Cardiac muscle cell (in vitro differentiated cells and primary cell): ENCODE results near the gene CDH23. TPM values are rescaled to one million over a fixed set of nuclear protein-coding genes. Genes with fewer than 3 reads are reported as not detected.

Experiments used
- DNase-seq, 2 donors: peaks; one replicate each; pipeline versions ENCODE4 v3.0.0 to v3.0.0-alpha.2; 2010 to 2017; ENCODE audit warnings: low read depth in 1 of 2, low spot score in 1 of 2
- H3K27ac ChIP-seq: fragments of 200-600 bp; sonication (generic); 2 replicates; pipeline ENCODE4 v1.5.1; 2016
- H3K27me3 ChIP-seq: fragments of 200-600 bp; sonication (generic); 2 replicates; pipeline ENCODE4 v1.6.0; 2016; ENCODE audit warnings: control low read depth
- H3K36me3 ChIP-seq: fragments of 200-600 bp; sonication (generic); 2 replicates; pipeline ENCODE4 v1.5.1; 2016; ENCODE audit warnings: control low read depth
- H3K4me1 ChIP-seq: fragments of 200-600 bp; sonication (generic); 2 replicates; pipeline ENCODE4 v1.8.1; 2017; ENCODE audit warnings: low read depth, mild to moderate bottlenecking, mixed run types
- H3K4me3 ChIP-seq: fragments of 200-600 bp; sonication (generic); 2 replicates; pipeline ENCODE4 v1.5.1; 2016; ENCODE audit warnings: mild to moderate bottlenecking
- H3K9me3 ChIP-seq: fragments of 200-600 bp; sonication (generic); 2 replicates; pipeline ENCODE4 v1.5.1; 2017; ENCODE audit warnings: low read depth, mild to moderate bottlenecking, control low read depth
- CTCF ChIP-seq: IDR thresholded peaks from 2 replicates; pipeline ENCODE4 v1.5.1; 2012; ENCODE audit warnings: low read depth, mild to moderate bottlenecking, low read length
- polyA plus RNA-seq: library from polyadenylated mRNA; unstranded; fragments of >200 nt; fragmentation: Nextera tagmentation; extraction: Ambion mirVana; gene quantifications from 2 replicates; pipeline ENCODE4 v1.2.1, GENCODE V29; 2016
- total RNA-seq: library from RNA; depleted of rRNA; stranded (reverse); fragments of >200 nt; gene quantifications from 2 replicates; pipeline ENCODE4 v1.2.3, GENCODE V29; 2016

CDH23 gene
- total and polyA plus RNA-seq, 2 experiments from 2014 or later: 0.05 to 0.51 TPM

GRCh38 chr10:71550628-71551027 is 153.9 kb downstream of the CDH23 start:
- Histone ChIP-seq H3K4me3 (no peak overlapping the region), H3K36me3 (no peaks in the 10 kb centered on the region), H3K4me1 (peaks cover 26% of the 10 kb centered on the region), H3K27ac (no peak overlapping the region), H3K9me3 (no peaks in the 10 kb centered on the region), H3K27me3 (no peaks in the 10 kb centered on the region)
- TF ChIP-seq CTCF: no peak
- DNase-seq: no peak

GRCh38 chr10:71551970-71552369 is 155.2 kb downstream of the CDH23 start:
- Histone ChIP-seq H3K27ac (no peak overlapping the region), H3K9me3 (no peaks in the 10 kb centered on the region), H3K27me3 (no peaks in the 10 kb centered on the region), H3K4me3 (no peak overlapping the region), H3K4me1 (peaks cover 26% of the 10 kb centered on the region), H3K36me3 (no peaks in the 10 kb centered on the region)
- DNase-seq: no peak
- no peak for TF ChIP-seq CTCF

GRCh38 chr10:71553432-71553831 is 156.7 kb downstream of the CDH23 start:
- Histone ChIP-seq H3K27me3 (no peaks in the 10 kb centered on the region), H3K27ac (no peak overlapping the region), H3K9me3 (no peaks in the 10 kb centered on the region), H3K36me3 (no peaks in the 10 kb centered on the region), H3K4me1 (peaks cover 13% of the 10 kb centered on the region), H3K4me3 (no peak overlapping the region)
- DNase-seq: peak in 1 of 2 donors; percentile 57
- TF ChIP-seq CTCF: no peak

- no peak for TF ChIP-seq CTCF
- H3K36me3 ChIP-seq: no peaks in the 10 kb centered on the region
- no peak for DNase-seq
- H3K4me1 ChIP-seq: peaks cover 10% of the 10 kb centered on the region
- no peaks in the 10 kb centered on the region for H3K9me3 ChIP-seq
- no peak overlapping the region for H3K27ac ChIP-seq
- no peak overlapping the region for H3K4me3 ChIP-seq
- no peaks in the 10 kb centered on the region for H3K27me3 ChIP-seq
Observed at GRCh38 chr10:71554671-71555070, 158.0 kb downstream of the CDH23 start.

GRCh38 chr10:71555087-71555723 is 158.5 kb downstream of the CDH23 start:
- Histone ChIP-seq H3K4me1 (peaks cover 10% of the 10 kb centered on the region), H3K27me3 (no peaks in the 10 kb centered on the region), H3K9me3 (no peaks in the 10 kb centered on the region), H3K4me3 (no peak overlapping the region), H3K27ac (no peak overlapping the region), H3K36me3 (no peaks in the 10 kb centered on the region)
- no peak for TF ChIP-seq CTCF
- no peak for DNase-seq

GRCh38 chr10:71555724-71556119 is 159.0 kb downstream of the CDH23 start:
- DNase-seq: no peak
- no peaks in the 10 kb centered on the region for H3K27me3 ChIP-seq
- peaks cover 10% of the 10 kb centered on the region for H3K4me1 ChIP-seq
- TF ChIP-seq CTCF: no peak
- no peaks in the 10 kb centered on the region for H3K9me3 ChIP-seq
- no peak overlapping the region for H3K27ac ChIP-seq
- H3K36me3 ChIP-seq: no peaks in the 10 kb centered on the region
- H3K4me3 ChIP-seq: no peak overlapping the region
